ENCODE results near the gene NAV2.

Gene NAV2

DNA sequence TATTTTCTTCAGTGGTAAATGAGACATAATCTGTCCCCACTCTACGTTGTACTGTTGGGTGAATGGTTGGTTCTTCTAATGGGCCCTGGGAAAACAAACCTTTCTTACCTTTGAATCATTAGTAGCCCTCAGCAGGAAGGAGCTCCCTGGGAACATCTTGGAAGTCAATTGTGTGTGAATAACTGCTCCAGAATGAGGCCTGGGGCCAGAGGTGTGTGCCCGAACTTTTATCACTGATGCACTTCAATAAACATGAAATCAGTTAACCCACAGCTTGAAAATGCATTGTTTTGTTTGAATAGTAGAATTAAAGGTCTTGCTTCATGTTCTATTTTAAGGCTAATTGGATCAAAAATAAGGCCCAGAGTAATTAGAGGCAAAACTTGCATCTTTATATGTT lies 67.1 kb downstream of the NAV2 start:
- no peak for FAIRE-seq

DNA sequence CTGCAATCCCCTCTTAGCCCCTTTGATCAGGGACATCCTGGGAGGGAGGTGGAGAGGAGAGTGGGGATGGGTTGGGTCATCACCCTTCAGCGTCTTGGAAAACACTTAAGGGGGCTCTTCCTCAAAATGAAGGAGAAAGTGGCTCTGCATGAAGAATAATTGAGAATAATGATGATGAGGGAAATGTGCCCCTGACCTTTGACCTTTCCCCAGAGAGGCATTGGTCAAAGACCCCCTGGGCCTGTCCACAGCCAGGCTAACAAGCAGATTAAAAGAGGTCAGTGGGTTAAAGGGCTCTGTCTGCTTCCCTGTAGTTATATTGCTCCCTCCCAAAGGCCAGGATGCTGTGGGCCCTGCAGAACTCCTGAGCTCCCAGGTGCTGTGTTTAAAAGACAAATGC lies 68.7 kb downstream of the NAV2 start:
- no peak for FAIRE-seq

DNA sequence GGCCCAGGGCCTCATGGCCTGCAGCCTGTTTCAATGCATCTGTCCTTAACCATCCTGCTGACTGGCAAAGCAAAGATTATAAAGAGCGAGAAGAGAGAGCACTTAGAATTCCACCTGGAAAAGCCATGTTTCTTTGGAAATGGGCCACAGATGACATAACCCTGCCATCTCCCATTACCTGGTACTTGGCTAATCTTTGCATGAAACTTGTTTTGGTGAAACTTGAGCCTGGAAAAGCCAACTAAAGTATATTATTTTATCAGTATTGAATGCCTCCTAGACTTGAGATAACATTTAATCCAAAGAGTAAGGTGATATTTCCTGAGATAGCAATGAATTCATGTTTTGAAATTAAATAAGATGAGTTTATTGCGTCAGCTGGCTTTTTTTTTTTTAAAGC lies 72.6 kb downstream of the NAV2 start:
- no peak for FAIRE-seq

DNA sequence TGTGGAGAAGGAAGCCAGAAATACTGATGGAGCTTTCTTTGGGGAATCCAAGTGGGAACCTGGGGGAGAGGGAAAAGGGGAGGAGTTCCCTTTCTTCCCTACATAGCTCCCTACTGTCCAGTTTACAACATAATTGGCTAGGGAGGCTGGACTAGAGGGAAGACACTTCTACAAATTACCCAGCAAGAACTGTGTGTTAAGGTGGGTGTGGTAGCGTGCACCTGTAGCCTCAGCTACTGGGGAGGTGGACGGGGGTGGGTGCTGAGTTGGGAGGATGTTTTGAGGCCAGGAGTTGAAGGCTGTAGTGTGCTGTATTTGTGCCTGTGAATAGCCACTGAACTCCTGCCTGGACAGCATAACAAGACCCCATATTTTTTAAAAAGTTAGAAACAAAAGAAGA lies 74.0 kb downstream of the NAV2 start:
- no peak for FAIRE-seq

DNA sequence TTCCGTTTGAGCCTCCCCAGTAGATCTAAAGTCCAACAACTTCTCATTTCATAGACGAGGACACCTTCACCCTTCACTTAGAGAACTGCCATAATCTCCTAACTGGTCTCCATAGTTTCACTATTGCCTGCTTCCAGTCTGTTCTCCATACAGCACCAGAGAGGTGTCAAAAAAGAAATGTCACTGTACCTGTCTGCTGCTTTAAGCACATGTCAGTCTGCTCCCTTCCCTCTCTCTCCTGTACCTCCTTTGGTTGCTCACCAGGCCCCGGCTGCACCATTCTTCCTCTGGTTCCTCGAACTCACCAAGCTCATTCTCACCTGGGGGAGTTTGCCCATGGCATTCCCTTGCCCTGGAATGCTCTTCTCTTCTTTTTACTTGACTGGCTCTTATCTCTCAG lies 75.8 kb downstream of the NAV2 start:
- no peak for FAIRE-seq

DNA sequence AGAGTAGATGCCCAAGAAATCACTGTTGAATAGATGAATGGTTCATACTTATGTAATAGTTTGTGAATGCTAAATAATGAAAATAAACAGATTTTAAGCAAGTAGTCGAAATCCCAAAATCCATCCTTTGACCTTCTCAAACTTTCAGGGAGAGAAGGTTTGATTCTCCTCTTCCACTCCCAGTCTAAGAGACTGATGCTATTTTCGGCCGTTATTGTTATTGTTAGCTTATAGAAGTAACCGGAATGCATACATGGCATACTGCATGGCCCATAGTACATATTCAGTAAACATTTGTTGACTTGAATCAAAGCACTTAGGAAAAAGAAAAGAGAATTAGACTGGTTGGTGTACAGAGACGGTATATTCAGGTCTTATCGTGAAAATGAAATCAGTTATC lies 76.6 kb downstream of the NAV2 start:
- no peak for FAIRE-seq

DNA sequence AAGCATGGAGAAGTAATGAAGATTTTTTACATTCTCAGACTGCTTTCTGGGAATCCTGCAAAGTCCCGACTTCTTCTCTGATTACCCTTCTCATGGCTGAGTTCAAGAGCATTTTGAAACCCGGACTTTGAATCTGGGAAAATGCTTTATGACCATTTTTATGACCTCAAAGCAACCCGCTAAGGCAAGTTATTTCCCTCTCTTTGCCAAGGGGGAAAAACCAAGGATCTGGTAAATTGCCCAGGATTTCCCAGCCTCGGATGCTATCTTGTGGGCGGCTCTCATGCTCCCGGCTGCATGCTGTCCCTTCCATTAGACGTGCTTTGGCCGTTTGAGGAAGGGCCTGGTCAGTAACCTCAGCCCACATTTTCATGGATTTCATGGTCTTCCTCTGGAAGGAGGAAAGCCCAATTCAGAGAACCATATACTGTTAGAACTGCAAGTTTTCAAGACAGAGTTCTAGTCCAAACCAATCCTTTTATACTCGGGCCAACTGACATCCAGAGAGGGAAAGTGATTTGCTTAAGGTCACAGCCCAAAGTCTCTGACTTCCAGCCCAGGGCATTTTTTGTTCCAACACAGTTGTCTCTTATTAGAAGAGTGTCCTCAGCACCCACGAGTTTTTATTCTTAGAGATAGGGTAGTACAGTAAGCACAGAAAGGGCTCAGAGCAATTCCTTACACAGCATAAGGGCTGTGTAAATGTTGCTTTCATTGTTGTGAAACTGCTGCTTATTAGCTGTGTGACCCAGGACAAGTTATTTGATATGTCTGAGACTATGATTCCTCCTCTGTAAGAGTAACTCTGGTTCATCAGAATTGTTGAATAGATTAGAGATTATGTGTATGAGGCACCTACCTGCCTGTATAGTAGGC lies 77.4 kb downstream of the NAV2 start:
- no peak for FAIRE-seq

DNA sequence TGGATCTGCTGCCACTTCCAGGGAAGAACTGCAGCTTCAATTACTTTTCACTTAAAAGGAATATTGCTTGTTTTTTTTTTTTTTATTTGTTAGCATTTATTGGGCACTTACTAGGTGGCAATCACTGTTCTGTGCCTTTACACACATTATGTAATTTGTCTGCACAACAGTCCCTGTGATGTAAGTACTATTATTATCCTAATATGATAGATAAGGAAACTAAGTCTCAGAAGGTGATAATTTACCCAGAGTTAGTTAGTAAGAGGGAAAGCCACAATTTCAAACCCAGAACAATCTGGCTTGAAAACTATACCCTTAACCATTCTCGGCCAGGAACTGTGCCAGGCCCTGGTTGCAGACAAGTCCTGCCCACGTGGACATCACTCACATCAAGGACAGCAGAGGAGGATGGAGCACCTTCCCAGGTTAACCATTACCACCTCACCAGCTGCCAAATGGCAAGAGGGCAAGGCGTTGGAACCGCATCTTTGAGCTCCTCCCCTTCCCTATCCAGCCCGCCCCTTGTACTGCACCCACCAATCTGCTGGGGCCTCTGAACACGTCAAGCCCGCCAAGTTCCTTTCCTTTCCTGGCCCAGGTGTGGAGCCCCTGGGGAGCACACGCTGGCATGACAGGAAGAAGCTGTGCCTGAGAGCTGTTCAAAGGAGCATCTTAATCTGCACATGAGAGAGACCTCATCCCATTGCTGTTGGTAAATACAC lies 78.4 kb downstream of the NAV2 start:
- no peak for FAIRE-seq

DNA sequence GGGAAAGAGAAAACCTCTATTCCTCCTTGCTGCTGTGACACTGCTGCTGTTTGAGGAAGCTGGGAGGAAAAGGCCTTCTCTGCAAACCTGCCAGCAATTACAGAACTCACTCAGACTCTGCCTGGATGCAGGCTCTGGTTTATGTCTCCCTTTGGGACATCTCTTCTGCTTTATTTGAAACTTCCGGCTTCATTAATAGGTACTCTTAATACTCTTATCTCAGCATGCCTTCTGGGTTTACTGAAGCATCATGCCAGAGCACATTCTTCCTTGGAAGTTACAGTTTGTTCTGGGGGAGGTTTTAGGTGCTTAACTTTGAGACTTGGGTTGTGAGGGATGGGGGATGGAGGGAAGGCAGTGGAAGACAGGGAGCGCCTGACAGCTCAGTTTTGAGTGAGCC lies 79.9 kb downstream of the NAV2 start:
- no peak for FAIRE-seq

DNA sequence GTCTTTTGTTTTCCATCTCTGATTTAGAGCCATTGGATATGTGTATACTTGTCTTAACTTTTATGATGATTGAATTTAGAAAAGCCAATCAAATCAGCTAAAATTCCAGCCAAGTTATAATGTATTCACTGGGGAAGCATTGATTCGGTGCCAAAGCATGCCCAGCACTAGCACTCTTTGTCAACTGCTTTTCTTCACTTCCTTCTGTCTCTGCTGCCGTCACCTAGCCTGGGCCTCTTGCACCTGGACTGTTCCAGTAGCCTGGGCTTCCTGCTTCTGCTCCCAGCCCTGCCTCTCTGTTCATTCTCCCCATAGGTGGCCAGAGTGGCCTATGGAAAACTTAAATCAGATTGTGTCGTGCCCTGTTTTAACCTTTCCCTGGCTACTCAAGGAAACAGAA lies 80.7 kb downstream of the NAV2 start:
- FAIRE-seq: no peak

DNA sequence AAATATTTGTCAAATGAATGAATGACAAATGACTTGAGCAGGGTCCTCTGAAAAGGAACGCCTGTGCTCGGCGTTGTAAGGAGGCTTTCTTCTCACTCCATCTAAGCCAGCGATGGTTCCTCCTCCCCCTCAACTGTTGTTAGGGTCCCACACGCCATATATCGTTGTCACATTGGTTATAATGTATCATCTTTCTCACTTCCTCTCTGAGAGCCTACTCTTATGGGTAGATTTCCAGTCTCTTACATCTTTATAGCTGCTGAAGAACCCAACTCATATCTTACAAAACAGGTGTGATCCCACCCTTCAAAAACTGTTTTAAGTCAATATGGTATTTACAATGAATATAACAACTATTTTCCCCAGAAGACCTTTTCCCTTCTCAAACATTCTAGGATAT lies 81.5 kb downstream of the NAV2 start:
- no peak for FAIRE-seq

DNA sequence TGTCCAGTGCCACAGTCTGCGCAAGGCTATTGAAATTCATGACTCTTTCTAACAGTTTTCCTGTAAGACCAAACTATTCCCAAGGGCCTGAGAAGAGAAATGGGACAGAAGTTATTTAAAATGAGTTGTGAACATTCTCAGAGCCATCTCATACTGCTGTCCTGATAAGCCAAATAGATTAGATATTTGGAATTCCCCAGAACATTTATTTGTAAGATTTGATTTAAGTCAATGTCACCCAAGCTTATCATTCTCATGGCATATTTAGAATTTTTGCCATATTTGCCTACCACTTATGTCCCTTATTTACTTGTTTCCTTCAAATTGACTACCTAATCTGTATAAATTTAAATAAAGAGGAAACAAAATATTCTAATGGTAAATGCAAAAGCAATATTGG lies 82.4 kb downstream of the NAV2 start:
- no peak for FAIRE-seq

DNA sequence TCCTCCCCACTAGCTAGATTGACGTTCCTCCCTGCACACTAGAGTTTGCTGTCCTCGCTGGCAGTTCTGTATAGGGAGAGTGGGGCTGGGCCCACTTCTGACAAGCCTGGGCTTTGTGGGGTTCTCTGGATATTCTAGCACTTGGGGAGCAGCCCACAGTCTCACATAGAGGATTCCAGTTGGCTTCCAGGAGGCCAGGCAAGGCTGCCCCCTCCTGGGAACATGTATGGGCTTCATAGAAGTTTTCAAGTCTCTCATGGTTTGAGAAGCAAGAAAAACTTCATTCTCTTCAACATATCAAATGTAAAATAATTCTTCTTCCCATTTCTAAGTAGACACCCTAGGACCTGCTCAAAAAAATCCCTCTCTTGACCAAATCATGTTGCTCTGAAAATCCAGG lies 87.5 kb downstream of the NAV2 start:
- FAIRE-seq: no peak

DNA sequence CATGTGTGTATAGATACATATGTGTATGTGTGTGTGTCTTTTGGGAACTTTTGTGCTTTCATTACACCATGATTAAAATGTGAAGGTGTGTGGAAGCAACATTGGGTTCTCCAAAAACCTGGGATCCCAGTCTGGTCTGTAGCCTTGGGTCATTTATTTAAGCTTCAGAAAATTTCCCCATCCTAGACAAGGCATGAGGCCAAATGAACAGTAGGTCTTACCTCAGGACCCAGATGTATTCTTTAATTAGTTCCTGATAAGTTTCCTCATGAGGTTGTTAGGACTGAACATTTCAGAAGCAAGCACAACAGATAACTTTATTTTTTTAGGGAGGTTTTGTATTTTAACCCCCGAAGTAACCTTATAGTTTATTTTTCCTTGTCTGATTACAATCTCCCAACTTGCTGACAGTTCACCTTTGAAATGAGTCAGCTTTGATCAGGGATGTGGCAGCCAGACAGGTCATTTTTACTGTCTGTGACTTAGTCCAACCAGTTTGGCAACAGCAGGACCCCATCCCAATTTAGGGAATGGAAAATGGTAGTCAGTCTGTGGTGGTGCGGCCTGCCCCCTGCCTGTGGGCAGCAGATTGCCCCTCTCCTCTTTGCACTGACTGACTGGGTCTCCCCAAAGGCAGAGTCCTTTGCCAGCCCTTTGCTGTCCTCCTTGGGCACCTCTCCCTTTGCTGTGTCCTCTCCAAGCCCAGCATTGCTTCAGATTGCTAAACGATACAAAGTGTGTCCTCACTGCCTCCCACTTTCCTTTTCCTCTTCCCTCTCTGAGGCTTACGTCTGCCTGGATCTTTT lies 88.3 kb downstream of the NAV2 start:
- FAIRE-seq: no peak

DNA sequence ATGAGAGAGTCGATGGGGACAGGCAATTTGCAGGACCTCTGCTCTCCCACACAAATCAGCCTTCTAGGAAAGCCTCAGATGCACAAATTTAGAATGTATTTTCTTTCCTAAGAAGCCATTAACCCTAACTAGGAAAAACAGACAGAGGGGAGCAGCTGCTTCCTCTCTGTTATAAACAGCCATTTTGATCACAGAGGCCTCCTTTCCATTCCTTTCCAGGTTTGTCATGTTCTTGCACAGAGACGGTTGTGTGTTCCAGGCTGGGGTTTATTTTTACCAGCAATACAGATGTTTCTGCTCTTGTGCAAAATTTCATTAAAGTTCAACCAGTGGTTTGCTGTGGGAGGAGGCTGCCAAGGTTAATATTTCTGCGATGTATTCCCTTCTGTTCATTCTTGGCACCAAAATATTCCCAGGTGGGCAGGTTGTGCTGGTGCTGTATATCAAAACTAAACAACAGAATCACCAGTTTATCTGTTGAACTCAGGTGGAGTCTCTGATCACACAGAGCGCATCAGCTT lies 90.2 kb downstream of the NAV2 start:
- FAIRE-seq: no peak

DNA sequence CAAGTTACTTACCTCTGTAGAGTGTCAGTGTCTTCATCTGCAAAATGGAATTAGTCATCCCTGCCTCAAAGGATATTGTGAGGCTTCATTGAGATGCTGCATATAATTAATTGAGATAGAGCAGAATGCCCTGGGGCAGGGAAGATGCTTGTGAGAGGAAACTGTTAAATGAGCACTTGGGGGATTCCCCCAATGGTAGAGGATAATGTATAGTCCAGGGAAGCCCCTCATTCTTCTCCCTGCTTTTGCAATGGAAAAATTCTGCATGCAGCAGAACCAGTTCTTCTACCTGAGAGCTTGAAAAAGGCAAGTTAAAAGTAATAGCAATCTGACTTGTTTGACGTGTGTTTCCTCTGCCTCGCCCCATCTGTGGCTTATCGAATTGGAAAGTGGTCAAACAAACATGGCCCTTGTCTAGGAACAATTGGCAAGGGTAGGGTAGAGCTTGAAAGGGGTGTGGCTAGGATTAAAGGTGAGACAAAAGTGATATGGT lies 90.9 kb downstream of the NAV2 start:
- no peak for FAIRE-seq

DNA sequence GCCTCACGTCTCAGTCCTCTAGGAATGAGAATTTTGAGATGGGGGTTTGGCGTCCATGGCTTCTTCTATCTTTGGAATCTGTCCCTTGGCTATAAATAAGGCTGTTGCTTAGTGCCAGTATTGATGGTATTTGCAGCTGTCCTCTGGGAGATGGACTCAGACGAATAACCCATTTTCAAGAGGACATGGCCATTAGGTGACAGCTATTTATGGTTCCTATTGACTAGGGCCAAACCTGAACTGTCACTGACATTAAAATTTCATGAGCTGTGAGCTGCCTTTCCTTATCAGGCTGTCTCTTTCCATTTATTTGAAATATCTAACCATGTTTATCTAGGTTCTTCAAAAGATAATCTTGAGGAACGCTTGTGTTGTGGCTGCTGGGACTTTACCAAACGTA lies 92.7 kb downstream of the NAV2 start:
- no peak for FAIRE-seq

DNA sequence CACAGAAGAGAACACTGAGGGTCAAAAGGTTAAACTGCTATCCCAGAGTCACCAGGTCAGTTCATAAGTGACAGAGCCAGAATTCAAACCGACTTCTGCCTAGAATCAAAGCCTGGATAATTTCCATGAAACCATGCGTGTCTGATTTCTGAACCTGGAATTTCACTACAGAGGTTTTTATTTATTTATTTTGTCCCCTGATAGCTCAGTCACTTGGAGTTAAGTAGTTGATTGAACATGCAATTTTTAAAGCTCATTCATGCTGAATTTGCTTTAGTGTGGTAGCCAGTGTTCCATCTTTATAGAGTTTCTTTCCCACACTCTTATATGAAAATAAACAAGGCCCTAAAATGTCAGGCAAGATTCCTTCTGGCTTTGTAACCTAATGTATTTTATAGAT lies 93.2 kb downstream of the NAV2 start:
- FAIRE-seq: no peak

DNA sequence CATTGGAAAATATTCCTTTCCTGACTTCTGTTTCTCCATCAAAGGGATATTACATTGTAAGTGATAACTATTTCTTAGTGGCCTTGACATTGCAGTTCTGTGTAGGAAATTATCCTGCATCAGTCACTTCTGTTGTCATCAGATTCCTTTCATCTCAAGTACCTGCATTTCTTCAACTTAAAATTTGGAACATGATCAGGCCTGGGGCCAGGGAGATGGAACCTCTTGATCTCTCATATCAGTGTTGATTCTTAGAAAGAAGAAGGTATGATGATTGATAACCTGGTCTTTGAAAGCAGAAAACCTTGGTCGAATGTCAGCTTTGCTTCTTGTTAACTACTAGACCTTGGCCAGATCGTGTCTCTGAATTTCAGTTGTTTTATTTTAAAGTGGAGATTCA lies 93.6 kb downstream of the NAV2 start:
- no peak for FAIRE-seq

DNA sequence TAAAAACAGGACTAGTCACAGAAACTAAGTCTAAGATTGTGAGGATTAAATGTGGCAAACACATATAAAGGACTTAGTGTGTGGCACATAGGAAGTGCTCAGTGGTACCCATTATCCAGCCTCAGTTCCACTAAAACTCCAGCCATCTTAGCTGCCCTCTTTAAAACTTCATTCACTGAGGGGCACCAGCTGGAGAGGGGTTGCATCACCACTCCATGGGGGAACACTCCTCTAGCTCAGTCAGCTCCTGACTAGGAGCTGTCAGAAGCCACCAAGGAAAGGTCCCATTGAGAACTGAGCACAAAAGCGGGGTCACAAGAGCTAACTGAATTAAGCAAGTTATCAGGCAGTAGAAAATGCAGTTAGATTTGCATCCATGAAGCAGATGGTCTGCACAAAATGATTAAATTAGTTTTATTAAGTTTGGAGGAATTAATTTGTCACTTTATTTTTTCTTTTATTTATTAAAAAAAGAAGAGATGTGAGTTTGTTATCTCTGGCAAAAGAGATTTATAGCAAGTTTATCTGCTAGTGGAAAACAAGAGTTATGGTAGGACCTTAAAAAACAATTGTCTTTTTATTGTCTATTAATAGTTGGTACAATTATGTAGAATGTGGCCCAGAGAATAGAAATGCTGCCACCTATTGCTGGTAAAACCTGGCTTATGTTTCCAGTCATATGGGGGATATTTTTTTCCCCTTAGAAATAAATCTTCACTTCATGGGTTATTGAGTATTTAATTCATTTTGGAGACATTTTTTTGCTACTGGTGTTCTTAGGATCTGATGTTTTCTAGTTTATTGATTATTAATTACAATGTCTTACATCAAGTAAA lies 95.7 kb downstream of the NAV2 start:
- FAIRE-seq: no peak

DNA sequence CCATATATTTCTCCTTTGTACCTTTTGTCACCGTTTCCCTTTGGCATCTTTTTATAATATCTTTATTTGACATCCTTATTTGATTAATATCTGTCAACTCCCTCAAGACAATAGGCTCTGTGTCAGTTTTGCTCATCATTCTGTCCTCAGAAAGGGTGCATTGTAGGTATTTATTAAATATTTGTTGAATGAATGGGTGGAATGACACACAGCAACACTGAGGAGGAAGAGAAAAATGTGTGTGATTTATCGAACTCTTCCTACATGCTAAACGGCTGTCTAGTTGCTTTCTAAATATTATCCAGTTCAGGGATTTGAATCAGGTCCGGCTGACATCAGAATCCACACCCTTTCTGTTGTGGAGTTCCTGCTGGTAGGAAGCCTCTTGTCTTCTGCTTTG lies 98.2 kb downstream of the NAV2 start:
- FAIRE-seq: no peak

DNA sequence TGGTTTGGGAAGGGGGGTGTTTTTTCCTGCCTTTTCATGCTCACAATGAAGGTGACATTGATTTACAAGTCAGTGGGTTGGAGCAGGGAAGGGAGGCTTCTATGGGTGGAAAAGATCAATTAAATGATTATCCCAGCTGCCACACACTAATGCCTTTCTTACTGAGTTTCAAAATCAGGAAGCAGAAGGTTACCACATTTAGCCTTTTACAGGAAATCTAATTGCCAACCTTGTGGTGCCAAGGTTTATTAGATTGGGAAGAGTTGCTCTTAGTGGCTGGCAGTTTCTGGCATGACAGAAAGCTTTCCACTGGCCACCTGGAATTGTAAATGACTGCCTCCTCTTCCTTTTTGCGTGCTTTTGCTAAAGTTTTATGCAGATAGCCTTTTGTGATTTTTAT lies 98.7 kb downstream of the NAV2 start:
- FAIRE-seq: no peak
